ENCODE data around the gene APOC3. TPM values are rescaled to one million over a fixed set of nuclear protein-coding genes. Genes with fewer than 3 reads are reported as not detected.

APOC3 gene
- total and polyA plus RNA-seq, 2 experiments from 2014 or later = 2.3 to 2.6 TPM

GRCh38 chr11:116791813-116792143 lies 37.9 kb upstream of the APOC3 start, which contains the start of gene APOA5:
Gene APOA5 (minus strand): TSS chr11:116791879. CDS start chr11:116791860, 19 bp downstream.
- no peak for DNase-seq (ENCODE audit: low read depth in 1 of 2, low spot score in 1 of 2)
- peaks cover 3% of the 10 kb centered on the region for H3K4me1 ChIP-seq (ENCODE audit: low read depth)
- H3K27ac ChIP-seq = no peak within 1 kb of the TSS
- peaks cover 8% of the 10 kb centered on the region for H3K27me3 ChIP-seq
- no peak for TF ChIP-seq CTCF (IDR thresholded peaks at IDR 0.05; ENCODE audit: low read depth, low read length)
- H3K9me3 ChIP-seq (ENCODE audit: low read depth) = no peaks in the 10 kb centered on the region
- H3K4me3 ChIP-seq = no peak within 1 kb of the TSS
- H3K36me3 ChIP-seq = no peaks in the 10 kb centered on the region

- H3K27me3 ChIP-seq = peaks cover 8% of the 10 kb centered on the region
- H3K36me3 ChIP-seq = no peaks in the 10 kb centered on the region
- TF ChIP-seq CTCF (IDR thresholded peaks at IDR 0.05; ENCODE audit: low read depth, low read length) = no peak
- H3K9me3 ChIP-seq (ENCODE audit: low read depth) = no peaks in the 10 kb centered on the region
- H3K4me3 ChIP-seq = no peak overlapping the region
- no peak overlapping the region for H3K27ac ChIP-seq
- DNase-seq (ENCODE audit: low read depth in 1 of 2, low spot score in 1 of 2) = no peak
- no peaks in the 10 kb centered on the region for H3K4me1 ChIP-seq (ENCODE audit: low read depth)
Measured at GRCh38 chr11:116792144-116792868, 37.4 kb upstream of the APOC3 start.

- DNase-seq (ENCODE audit: low read depth in 1 of 2, low spot score in 1 of 2) = no peak
- TF ChIP-seq CTCF (IDR thresholded peaks at IDR 0.05; ENCODE audit: low read depth, low read length) = no peak
- Histone ChIP-seq H3K4me1 (ENCODE audit: low read depth) (no peaks in the 10 kb centered on the region), H3K36me3 (no peaks in the 10 kb centered on the region), H3K9me3 (ENCODE audit: low read depth) (no peaks in the 10 kb centered on the region), H3K4me3 (no peak overlapping the region), H3K27ac (no peak overlapping the region), H3K27me3 (peaks cover 8% of the 10 kb centered on the region)
Measured at GRCh38 chr11:116792869-116793771, 36.6 kb upstream of the APOC3 start.

GRCh38 chr11:116793772-116794097 lies 36.0 kb upstream of the APOC3 start:
- peaks cover 8% of the 10 kb centered on the region for H3K27me3 ChIP-seq

GRCh38 chr11:116794851-116795250 lies 34.9 kb upstream of the APOC3 start:
- no peaks in the 10 kb centered on the region for H3K9me3 ChIP-seq (ENCODE audit: low read depth)
- TF ChIP-seq CTCF (IDR thresholded peaks at IDR 0.05; ENCODE audit: low read depth, low read length) = no peak
- H3K36me3 ChIP-seq = no peaks in the 10 kb centered on the region

More at GRCh38 chr11:116793772-116794097, 36.0 kb upstream of the APOC3 start:
- TF ChIP-seq CTCF (IDR thresholded peaks at IDR 0.05; ENCODE audit: low read depth, low read length) = no peak
- Histone ChIP-seq H3K9me3 (ENCODE audit: low read depth) (no peaks in the 10 kb centered on the region), H3K36me3 (no peaks in the 10 kb centered on the region), H3K27ac (no peak overlapping the region), H3K4me3 (no peak overlapping the region), H3K4me1 (ENCODE audit: low read depth) (no peaks in the 10 kb centered on the region)
- DNase-seq (ENCODE audit: low read depth in 1 of 2, low spot score in 1 of 2) = peak in 1 of 2 donors; percentile 35

More at GRCh38 chr11:116794851-116795250, 34.9 kb upstream of the APOC3 start:
- H3K27me3 ChIP-seq = peaks cover 4% of the 10 kb centered on the region
- no peak overlapping the region for H3K27ac ChIP-seq
- no peak overlapping the region for H3K4me3 ChIP-seq
- no peaks in the 10 kb centered on the region for H3K4me1 ChIP-seq (ENCODE audit: low read depth)
- DNase-seq (ENCODE audit: low read depth in 1 of 2, low spot score in 1 of 2) = no peak
